ENCODE data around the gene GABRB2.

Gene GABRB2

DNA sequence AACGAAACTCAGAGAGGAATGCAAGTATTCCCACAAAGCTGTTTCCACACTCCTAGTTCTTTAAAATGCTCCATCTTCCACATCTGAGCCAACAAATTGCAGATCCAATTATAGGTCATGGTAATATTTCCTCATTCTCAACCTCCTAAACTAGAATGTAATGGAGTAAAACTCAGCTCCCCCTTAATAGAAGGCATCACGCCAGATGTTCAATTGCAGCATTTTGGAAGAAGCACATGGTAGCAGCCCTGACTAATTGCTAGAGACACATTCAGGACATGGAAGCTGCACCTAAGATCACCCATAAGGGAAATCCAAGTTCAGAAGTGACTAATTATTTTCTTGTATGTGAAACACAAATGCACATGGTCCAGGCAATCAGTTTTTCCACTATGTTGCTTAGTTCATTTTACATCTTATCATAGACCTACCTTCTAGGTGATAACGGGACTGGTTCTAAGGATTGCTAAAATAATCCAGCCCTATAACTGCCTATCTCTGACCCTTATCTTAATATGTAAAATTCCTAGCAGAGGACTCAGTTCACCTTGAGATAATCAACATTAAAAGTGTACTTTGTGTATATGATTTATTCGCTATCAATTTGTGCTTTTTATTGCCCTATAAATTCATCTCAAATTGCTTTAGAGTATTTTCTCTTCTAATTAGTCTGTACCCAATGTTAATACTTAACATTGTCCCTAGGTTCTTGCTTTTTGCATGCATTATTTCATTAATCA lies 75.1 kb downstream of the GABRB2 start:
- no peak for DNase-seq (ENCODE audit: low read depth)

DNA sequence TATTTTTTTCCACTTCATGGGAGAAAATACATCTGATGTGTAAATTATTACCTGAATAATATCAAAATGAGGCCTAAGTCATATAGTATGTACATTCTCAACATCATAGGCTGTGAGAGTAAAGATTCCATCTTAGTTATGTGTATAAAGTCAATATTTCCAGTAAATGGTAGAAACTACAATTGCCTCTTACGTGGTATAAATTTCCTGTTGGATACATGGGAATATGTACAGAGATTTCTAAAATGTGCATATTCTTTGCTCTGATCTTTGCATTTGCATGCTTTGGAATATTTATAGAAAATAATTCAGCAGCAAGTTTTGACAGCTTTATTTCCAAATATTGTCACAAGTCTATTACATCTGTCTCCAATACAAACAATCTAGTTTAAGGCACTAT lies 78.8 kb downstream of the GABRB2 start:
- no peak for DNase-seq (ENCODE audit: low read depth)

DNA sequence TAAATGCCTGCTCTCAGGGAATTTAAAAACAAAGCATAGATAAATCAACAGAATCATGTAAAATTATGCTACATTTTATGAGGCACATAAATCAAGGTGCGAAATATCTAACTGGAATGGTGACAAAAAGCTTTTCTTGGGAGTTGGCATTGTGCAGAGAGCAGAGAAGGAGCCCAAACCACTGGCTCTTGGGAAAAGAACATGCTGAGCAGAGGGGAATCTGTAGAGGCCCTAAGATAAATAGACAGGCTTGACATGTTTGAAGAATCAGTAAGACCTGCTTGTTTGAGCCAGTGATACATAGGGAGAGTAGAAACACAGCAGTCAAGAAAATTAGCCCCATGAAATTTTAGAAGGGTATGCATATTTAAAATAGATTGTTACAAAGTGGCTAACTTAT lies 85.8 kb downstream of the GABRB2 start:
- DNase-seq (ENCODE audit: low read depth), result no peak

DNA sequence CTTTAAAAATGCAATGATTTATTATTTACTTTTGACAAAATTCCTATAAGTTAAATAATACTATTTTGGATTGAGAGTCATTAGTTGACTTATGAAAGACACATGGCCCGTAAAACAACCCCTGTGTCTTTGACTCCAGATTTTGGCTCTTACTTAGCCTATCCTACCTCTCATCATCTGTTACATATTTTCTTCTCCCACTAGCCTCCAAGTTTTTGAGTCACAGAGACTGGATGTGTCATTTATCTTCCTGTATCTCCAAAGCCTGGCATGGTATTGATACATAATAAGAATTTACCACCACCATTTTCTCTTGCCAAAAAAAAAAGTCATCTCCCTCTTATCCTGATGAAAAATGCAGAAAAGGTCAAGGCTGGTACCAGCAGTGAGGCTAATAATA lies 99.9 kb downstream of the GABRB2 start:
- no peak for DNase-seq (ENCODE audit: low read depth)

DNA sequence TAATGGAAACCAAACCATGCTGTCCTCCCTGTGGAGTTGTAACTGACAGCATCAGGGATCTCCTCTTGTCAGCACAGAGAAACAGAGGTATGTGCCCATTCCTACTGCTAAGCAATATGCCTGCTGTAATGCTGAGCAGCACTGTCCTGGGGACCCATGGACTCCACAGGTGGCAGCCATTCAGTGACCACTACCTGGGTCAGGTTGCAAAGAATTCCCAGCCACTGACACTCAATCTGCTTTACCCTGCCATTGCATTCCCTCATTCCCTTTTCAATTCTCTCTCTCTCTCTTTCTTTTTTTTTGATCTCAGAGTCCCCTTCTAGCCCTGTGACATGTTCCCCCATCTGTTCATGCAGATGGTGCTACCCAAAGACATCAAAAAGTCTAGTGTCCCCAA lies 104.1 kb downstream of the GABRB2 start:
- no peak for DNase-seq (ENCODE audit: low read depth)

DNA sequence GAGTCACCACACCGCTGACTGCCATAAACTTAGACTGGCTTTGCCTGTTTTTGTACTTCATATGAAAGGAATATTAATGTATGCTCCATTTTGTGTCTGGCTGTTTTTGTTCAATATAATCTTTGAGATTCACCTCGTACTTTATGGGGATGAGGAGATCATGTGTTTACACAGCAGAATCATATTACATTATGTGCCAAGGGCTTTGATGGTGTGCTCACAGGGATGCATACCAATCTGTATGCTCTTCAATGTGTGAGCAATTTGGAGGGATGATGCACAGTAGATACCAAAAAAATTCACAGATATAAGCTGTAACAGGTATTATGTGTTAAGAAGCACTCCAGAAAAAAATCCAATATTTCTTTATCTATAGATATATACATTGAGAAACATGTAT lies 113.7 kb downstream of the GABRB2 start:
- DNase-seq (ENCODE audit: low read depth), result no peak

DNA sequence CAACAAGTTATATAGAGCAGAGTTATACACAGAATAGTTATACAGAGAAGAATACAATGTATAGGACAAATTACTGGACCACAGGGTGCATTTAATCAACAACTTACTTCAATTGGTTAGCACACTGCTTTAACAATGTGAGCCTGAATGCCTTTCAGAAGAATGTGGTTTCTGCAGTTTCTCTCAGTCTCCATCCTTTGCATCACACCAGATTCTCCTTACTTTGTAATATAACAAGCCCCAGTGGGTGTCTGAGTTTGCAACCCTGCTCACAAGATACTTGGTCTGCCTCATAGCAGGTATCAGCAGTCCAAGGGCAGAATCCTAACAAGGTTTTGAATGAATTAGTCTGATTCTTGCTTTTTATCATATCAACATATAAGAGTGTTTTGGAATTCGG lies 114.6 kb downstream of the GABRB2 start:
- DNase-seq (ENCODE audit: low read depth), result no peak

DNA sequence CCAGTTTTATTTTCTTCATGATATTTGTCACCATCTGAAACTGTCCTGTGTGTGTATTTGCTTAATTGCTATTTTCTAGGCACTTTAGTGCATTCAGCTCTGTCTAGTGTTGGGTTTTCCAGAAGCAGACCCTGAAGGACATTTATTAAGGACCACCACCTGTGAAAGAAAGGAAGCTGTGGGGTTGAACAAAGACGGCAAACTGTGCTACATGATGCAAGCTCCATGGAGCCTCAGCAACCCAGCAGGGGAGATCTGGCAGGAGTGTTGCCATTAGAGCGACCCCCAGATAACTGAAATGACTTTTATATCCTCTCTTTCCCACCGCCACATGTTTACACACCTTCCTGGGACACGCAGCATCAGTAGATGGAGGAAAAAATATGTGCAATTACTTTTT lies 125.5 kb downstream of the GABRB2 start:
- DNase-seq (ENCODE audit: low read depth), result no peak

DNA sequence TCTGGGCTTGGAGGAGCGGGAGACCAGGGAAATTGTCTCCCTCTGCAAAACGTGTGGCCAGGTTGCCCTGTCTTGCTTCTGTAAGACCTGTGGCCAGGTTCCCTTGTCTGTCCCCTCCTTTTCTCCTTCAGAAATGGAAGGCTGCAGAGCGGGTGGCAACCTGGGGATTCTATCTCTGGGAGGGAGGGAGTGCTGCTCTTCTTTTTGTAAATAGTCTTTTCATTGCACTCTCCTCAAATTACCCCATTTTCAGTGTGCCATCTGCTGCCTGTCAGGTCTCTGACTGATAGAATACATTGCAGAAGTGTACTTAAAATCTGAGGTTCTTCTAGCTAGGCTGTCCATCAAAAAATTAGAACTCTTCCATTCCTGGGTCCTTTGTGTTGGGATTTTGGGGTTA lies 126.0 kb downstream of the GABRB2 start:
- no peak for DNase-seq (ENCODE audit: low read depth)

DNA sequence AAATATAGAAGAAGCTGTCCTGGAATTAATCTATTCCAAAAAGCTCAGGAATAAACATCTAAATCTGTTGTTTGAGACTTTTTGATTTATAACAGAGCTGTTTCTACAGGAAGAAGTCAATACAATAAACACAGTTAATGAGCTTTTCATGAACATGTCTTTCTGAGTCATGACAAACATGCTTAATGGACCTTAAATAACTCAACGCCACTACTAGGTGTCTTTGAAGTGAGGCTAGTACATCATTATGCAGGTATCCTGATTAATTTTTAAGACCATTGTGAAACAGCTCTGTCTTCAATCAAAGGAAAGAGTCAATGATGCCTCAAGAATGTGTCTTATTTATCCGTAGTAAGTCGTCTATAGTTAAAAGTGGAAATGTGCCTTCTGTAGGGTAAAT lies 131.6 kb downstream of the GABRB2 start:
- no peak for DNase-seq (ENCODE audit: low read depth)

DNA sequence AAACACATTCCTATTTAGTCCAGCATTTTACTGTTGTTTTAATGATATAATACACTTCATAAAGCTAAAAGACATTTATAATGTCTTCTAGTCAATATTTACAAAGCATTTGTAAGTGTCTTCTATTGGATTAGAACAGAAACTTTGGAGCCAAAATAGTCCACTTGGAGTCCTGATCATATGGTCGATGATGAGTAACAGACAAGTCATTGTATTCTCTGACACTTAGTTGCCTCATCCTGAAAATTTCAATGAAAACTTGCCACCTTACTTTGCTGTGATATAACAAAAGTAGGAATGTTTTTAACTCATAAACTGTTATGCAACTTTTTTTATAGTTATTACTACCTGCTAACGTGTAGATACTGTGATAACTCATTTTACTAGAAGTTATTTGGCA lies 132.5 kb downstream of the GABRB2 start:
- no peak for DNase-seq (ENCODE audit: low read depth)

DNA sequence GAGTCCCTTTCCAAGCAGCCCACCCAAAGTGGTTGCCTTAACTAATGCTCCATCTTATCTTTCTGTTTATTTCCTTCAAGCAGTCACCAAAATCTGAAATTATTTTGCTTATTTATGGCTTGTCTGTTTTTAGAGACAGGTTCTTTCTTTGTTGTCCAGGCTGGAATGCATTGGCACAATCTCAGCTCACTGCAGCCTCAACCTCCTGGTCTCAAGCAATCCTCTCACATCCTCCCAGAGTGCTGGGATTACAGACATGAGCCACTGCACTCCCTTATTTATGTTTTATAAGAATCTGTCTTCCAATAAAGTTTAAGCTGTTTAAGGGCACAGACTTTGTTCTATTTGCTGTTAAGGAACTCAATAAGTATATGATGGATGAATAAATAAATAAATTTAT lies 133.7 kb downstream of the GABRB2 start:
- DNase-seq (ENCODE audit: low read depth), result no peak

DNA sequence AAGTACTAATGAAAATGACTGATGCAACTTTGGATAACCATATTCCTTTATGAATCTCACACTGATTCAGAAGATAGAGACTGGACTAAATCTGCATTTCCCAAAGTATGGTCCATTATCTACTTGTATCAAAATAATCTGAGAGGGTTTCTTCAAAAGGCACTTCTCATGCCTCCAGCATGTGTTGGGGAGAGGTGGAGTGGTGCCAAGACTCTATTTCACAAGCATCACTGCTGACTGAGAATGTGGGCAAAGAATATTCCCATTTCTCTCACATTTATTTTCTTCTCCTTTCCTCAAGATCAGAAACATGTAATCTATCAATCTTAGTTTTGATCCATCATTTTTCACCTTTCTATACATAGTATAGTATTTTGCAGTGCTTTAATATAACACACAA lies 135.4 kb downstream of the GABRB2 start:
- no peak for DNase-seq (ENCODE audit: low read depth)

DNA sequence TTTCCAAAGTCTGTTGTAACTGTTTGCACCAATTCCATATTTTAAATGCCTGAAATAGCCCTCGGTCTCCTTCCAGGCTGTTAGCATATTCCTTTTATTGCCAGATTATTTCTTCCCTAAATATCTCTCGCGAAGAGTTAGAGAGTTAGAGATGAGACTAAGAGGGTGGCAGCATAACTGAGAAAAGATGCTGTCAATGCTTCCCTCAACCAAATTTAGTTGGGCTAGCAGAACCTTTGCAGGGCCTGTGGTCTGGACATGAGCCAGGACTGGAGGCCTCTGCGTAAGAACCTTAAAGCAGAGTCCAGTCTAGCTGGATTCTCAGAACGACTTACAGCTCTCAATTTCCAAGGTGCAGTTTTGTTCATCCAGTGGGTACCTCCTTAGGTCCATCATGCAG lies 135.9 kb downstream of the GABRB2 start:
- no peak for DNase-seq (ENCODE audit: low read depth)

DNA sequence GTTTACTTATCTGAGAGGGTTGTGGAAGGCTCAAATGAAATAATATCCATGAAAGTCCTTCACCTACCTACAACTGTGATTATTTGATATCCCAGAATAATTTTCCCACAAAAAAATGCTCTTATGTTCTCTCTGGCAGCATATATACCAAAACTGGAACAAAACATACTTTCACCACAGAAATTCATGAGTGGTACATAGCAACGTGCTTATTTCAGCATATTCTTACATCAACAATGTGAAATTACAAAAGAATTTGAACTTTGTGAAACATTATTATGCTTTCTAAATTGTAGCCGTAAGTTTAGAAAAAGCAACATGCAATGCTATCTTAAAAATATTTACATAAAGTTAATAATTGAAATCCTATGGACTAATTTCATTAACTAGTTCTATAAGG lies 137.1 kb downstream of the GABRB2 start:
- no peak for DNase-seq (ENCODE audit: low read depth)

DNA sequence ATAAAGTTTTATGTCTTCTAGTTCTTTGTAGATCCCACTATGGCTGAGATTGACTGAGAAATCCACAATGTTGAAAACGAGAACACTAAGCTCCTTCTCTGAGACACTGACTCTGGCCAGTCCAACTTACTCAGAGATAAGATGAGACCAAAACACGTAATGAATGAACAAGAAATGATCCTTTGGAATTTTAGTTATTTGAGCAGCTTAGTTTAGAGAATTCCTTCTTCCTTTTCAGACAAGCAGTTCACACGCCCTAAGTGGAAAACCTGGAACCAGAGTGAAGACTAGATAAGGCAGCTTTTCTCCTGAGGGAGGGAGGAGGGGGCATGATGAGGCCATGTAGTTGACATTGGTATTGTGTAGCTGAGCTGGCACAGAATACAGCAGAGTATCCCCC lies 139.6 kb downstream of the GABRB2 start:
- DNase-seq (ENCODE audit: low read depth), result no peak

DNA sequence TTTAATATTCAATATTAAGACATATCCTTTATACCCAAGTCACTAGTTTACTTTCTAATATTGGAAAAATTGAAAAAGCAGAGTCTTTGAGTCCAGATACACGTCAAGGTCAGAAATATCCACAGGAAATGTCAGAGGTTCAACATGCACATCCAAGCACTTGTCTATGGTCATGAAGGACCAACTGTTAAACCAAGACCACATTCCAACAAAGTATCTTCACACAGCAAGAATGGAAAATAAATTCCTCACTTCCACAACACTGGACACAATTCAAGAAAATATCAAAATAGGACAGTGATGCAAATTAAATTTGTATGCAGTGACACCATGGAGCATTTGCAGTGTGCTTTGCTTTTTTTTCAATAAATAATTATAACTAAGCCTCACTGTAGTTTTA lies 142.5 kb downstream of the GABRB2 start:
- DNase-seq (ENCODE audit: low read depth), result no peak

DNA sequence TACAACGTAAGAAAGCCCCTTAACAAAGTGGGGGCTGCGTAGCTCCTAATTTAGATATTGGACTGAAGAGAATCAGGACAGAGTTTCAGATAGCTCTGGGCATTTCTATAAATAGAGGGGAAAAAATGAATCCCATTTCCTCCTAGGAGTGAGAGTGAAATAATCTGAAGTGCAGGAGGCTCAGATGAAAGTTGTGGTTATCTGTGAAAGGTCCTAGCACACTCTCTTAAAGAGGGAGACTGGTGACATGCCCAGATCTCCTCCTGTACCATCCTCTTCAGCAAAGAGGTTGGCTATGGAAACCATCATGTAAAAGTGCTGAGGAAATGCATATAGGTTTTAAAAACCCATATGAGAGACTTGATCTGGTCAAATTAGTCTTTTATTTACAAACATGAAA lies 143.4 kb downstream of the GABRB2 start:
- DNase-seq (ENCODE audit: low read depth), result no peak

DNA sequence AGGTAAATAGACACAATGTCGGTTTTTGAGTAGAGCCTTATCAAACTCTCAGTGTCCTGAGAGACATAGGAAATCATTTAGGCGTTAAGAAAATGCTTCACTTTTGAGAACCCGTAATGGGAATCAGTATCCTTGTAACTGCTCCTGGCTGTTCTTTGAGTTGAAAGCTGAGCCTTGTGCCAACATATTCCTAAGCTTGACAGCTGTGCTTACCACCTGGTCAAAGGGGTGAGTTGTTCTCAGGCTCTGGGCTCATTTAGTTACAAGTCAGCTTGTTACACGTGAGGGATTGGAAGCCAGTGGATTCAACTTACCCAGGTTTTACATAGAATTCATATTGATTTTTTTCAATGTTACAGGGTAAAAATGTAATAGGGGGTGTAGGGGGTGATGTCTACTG lies 145.9 kb downstream of the GABRB2 start:
- DNase-seq (ENCODE audit: low read depth), result no peak

DNA sequence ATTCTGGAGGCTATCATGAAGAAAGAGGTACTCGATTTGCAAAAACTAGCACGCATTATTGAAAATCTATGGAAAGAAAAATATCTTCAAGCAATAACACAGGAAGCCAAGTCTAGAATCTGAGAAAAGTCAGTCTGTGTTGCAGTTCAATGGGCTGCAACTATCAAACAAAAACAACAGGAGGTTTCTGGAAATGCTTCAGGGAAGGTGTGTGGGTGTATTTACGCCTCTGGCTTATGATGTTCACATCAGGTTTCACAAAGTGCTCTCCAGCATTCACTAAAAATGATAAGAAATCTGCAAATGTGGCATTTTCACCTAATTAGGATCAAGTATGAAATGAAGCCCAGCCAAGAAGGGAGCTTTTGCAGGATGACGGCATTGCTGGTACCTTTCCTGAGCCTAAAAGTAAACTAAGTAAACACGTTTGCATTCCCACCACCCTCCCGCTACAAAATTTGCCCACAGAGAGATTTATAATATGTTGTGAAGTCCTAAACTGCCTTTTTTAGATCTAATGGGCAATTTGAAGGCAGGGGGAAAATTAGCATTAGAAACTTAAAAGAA lies 146.4 kb downstream of the GABRB2 start:
- DNase-seq (ENCODE audit: low read depth), result no peak

DNA sequence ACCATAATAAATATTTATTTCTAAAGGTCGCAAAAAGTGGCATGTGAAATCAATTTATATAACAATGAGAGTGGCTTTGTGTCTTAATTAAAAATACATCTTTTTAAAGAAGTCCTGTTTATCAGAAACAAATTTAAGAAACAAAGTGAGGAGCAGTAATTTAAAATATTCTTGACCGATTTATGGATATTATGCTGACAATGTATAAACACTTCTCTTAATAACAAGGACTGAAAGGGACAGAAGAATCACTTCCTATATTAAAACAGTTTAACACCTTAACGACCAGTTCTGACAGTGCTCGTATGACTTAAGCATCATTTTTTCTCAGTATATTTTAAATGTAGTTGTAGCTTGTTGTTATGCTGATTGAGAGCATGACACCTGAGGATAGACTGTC lies 149.1 kb downstream of the GABRB2 start:
- no peak for DNase-seq (ENCODE audit: low read depth)

DNA sequence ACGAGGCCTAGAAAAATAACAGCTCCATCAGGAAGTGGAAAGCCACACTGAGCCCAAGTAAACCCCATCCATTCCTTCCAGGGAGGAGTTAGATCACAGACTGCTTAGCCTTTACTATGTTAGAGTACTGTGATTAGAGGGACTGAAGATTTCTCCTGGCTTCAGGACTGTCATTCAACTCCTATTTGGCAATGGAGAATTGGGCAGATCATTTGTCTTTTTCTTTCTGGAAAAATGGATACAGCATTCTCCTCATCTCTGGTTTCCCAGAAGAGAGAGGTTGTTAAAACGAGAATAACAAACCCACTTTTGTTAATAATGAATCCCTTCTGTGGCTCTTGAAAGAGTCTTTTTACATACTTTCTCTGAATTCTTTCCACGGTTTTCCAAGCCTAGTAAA lies 150.4 kb downstream of the GABRB2 start:
- no peak for DNase-seq (ENCODE audit: low read depth)

DNA sequence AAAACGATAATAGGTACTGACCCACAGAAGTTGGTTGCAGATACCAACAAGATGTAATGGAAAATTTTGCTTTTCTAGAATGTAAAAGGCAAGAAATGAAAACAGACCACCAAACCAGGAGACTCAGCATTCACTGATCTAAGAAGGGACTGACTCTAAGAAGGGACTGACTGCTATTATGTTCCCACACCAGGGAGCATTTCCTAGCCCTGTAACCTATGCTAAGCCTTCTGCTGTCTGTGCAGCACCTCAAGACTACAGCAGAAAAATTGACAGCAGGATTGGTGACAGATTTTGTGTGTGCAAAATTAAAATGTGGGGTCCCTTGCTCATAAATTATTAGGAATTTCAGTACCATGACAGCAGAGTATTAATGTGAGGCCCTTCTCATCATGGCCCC lies 154.8 kb downstream of the GABRB2 start:
- no peak for DNase-seq (ENCODE audit: low read depth)

DNA sequence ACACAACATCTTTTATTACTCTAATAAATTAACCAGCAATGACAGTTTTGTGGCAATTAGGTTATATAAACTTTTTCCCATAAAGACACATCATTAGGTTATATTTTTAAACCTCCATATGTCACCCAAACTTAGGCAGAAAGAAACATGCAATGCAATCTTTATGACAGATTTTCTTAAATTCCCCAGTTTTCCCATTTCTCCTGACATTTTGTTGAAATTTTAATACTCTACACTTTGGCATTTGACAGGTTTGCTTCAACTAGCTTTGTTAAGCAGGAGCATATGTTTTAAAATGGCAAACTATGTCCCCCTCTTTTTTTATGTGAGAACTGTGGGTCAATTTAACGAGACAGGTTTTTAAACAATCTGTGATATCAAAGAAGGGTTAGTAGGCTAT lies 155.5 kb downstream of the GABRB2 start:
- DNase-seq (ENCODE audit: low read depth), result no peak
